HG02852 (cell line): ENCODE results near the gene MTUS2.
"Not testable (repeated sequence)": the region's sequence is repeated elsewhere in the genome, so short reads cannot be mapped to it uniquely, and the experiment has no call there.

Experiments
- ATAC-seq: cut with Tn5 transposase; IDR thresholded peaks from one replicate; pipeline ENCODE4 v1.9.1; 2021; ENCODE audit warnings: mild to moderate bottlenecking, moderate library complexity; ENCODE audit not compliant: unreplicated experiment

The MTUS2 gene

GRCh38 chr13:29204651-29205050 is 384.5 kb downstream of the MTUS2 start:
- ATAC-seq, result no peak

- ATAC-seq, result no peak
Measured at GRCh38 chr13:29210676-29211075, 390.5 kb downstream of the MTUS2 start.

GRCh38 chr13:29211162-29211561 is 391.0 kb downstream of the MTUS2 start:
- not testable (repeated sequence) for ATAC-seq

- no peak for ATAC-seq
Measured at GRCh38 chr13:29222458-29222857, 402.3 kb downstream of the MTUS2 start.

- ATAC-seq, result no peak
Measured at GRCh38 chr13:29224206-29224605, 404.1 kb downstream of the MTUS2 start.

GRCh38 chr13:29227576-29227975 is 407.4 kb downstream of the MTUS2 start:
- ATAC-seq, result no peak

GRCh38 chr13:29230299-29230845 is 410.2 kb downstream of the MTUS2 start:
- ATAC-seq, result no peak

- no peak for ATAC-seq
Measured at GRCh38 chr13:29239653-29240525, 419.8 kb downstream of the MTUS2 start.

GRCh38 chr13:29254626-29255370 is 434.7 kb downstream of the MTUS2 start:
- ATAC-seq, result no peak

- no peak for ATAC-seq
Measured at GRCh38 chr13:29255567-29255966, 435.4 kb downstream of the MTUS2 start.

- ATAC-seq, result no peak
Measured at GRCh38 chr13:29260684-29261083, 440.5 kb downstream of the MTUS2 start.

- no peak for ATAC-seq
Measured at GRCh38 chr13:29266261-29266660, 446.1 kb downstream of the MTUS2 start.

- ATAC-seq, result no peak
Measured at GRCh38 chr13:29266756-29267733, 446.9 kb downstream of the MTUS2 start.

GRCh38 chr13:29270271-29270985 is 450.3 kb downstream of the MTUS2 start:
- ATAC-seq, result no peak

- no peak for ATAC-seq
Measured at GRCh38 chr13:29271606-29272005, 451.5 kb downstream of the MTUS2 start.

- no peak for ATAC-seq
Measured at GRCh38 chr13:29279356-29280254, 459.5 kb downstream of the MTUS2 start.

- ATAC-seq, result no peak
Measured at GRCh38 chr13:29281932-29282495, 461.9 kb downstream of the MTUS2 start.

GRCh38 chr13:29284726-29285125 is 464.6 kb downstream of the MTUS2 start:
- ATAC-seq, result no peak

GRCh38 chr13:29287237-29287636 is 467.1 kb downstream of the MTUS2 start:
- no peak for ATAC-seq
